Measurements from ENCODE around the gene FZR1. TPM values are rescaled to one million over a fixed set of nuclear protein-coding genes. Genes with fewer than 3 reads are reported as not detected.

The FZR1 gene
- total and polyA plus RNA-seq, 2 of the 13 experiments (the other 11 are each of a cell fraction or from before 2014, with no cell fraction given): 29.0 to 30.8 TPM

- no peak; the same call in 1 of the 2 replicates for TF ChIP-seq IKZF5 (CRISPR knock-in tag; IDR thresholded peaks at IDR 0.05)
- TF ChIP-seq ZNF609 (CRISPR knock-in tag; IDR thresholded peaks at IDR 0.05; ENCODE audit: borderline replicate concordance): peak; percentile 64; the same call in 1 of the 2 replicates
- TF ChIP-seq ZNF607 (CRISPR knock-in tag; IDR thresholded peaks at IDR 0.05; ENCODE audit: borderline replicate concordance): peak; percentile 98
- no peak for TF ChIP-seq FOXA1 (IDR thresholded peaks at IDR 0.05)
- no peak for TF ChIP-seq FOXA1 (CRISPR knock-in tag; IDR thresholded peaks at IDR 0.05)
- no peak for TF ChIP-seq DDIT3 (CRISPR knock-in tag; IDR thresholded peaks at IDR 0.05)
- TF ChIP-seq ZNF318 (CRISPR knock-in tag; IDR thresholded peaks at IDR 0.05): peak; percentile 82; the same call in 1 of the 2 replicates
- TF ChIP-seq ZEB1 (IDR thresholded peaks at IDR 0.05; ENCODE audit: insufficient replicate concordance, low read depth): peak; percentile 32
- no peak for TF ChIP-seq DPF2 (CRISPR knock-in tag; IDR thresholded peaks at IDR 0.05; ENCODE audit: borderline replicate concordance, low read depth)
- peak; percentile 94 for TF ChIP-seq ZMAT3 (CRISPR knock-in tag; conservative IDR thresholded peaks at IDR 0.05)
These were observed 24.6 kb upstream of the FZR1 start (continued) for GRCh38 chr19:3481241-3482090.

All from HepG2 (cell line).